H9 (cell line): ENCODE results near the gene SRSF2. TPM values are rescaled to one million over a fixed set of nuclear protein-coding genes. Genes with fewer than 3 reads are reported as not detected.

Source experiments
- DNase-seq: peaks from one replicate; pipeline ENCODE4 v3.0.0-alpha.2; 2017
- H2AFZ ChIP-seq: one replicate; pipeline ENCODE4 v1.6.1; 2013; ENCODE audit warnings: mild to moderate bottlenecking, low read length, control low read depth, moderate library complexity
- H2AK5ac ChIP-seq: 2 replicates; pipeline ENCODE4 v1.6.1; 2013; ENCODE audit warnings: low read length, control low read depth, mixed read lengths; ENCODE audit not compliant: insufficient read length
- H2BK120ac ChIP-seq: one replicate; pipeline ENCODE4 v1.6.1; 2013; ENCODE audit warnings: low read depth, mild to moderate bottlenecking, low read length, control low read depth, inconsistent platforms; ENCODE audit not compliant: poor library complexity, severe bottlenecking
- H2BK12ac ChIP-seq: 2 replicates; pipeline ENCODE4 v1.6.1; 2013; ENCODE audit warnings: low read length, control low read depth, mixed read lengths, low read depth; ENCODE audit not compliant: insufficient read length
- H2BK15ac ChIP-seq: 2 replicates; pipeline ENCODE4 v1.6.1; 2013; ENCODE audit warnings: low read depth, low read length, control low read depth
- H2BK20ac ChIP-seq: one replicate; pipeline ENCODE4 v1.6.1; 2013; ENCODE audit warnings: low read depth, mild to moderate bottlenecking, low read length, control low read depth, inconsistent platforms; ENCODE audit not compliant: poor library complexity, severe bottlenecking
- H2BK5ac ChIP-seq: 2 replicates; pipeline ENCODE4 v1.6.1; 2013; ENCODE audit warnings: low read length, control low read depth, mixed read lengths; ENCODE audit not compliant: insufficient read length
- H3K14ac ChIP-seq: 2 replicates; pipeline ENCODE4 v1.6.1; 2013; ENCODE audit warnings: low read length, control low read depth; ENCODE audit not compliant: insufficient read depth
- H3K18ac ChIP-seq: 2 replicates; pipeline ENCODE4 v1.6.1; 2013; ENCODE audit warnings: low read depth, mild to moderate bottlenecking, mixed read lengths, low read length, control low read depth; ENCODE audit not compliant: insufficient read length
- H3K23ac ChIP-seq: 2 replicates; pipeline ENCODE4 v1.6.1; 2013; ENCODE audit warnings: low read length, control low read depth, mixed read lengths, low read depth; ENCODE audit not compliant: insufficient read length
- H3K23me2 ChIP-seq: 2 replicates; pipeline ENCODE4 v1.6.1; 2013; ENCODE audit warnings: low read depth, mild to moderate bottlenecking, mixed read lengths, low read length, control low read depth; ENCODE audit not compliant: insufficient read length, poor library complexity, severe bottlenecking
- H3K27ac ChIP-seq: 2 replicates; pipeline ENCODE4 v1.5.1; 2013; ENCODE audit warnings: low read length, control low read depth, mixed read lengths, low read depth; ENCODE audit not compliant: insufficient read length
- H3K27me3 ChIP-seq: 2 replicates; pipeline ENCODE4 v1.6.1; 2013; ENCODE audit warnings: low read length, control low read depth, inconsistent platforms; ENCODE audit not compliant: insufficient read depth
- H3K4ac ChIP-seq: 2 replicates; pipeline ENCODE4 v1.6.1; 2013; ENCODE audit warnings: low read depth, mild to moderate bottlenecking, control low read depth, inconsistent platforms, low read length, moderate library complexity
- H3K4me1 ChIP-seq: 2 replicates; pipeline ENCODE4 v1.6.1; 2013; ENCODE audit warnings: low read length, control low read depth, inconsistent platforms; ENCODE audit not compliant: insufficient read depth
- H3K4me2 ChIP-seq: 2 replicates; pipeline ENCODE4 v1.6.1; 2013; ENCODE audit warnings: low read length, control low read depth, mixed read lengths; ENCODE audit not compliant: insufficient read length, insufficient read depth
- H3K56ac ChIP-seq: 2 replicates; pipeline ENCODE4 v1.6.1; 2013; ENCODE audit warnings: low read depth, mild to moderate bottlenecking, mixed read lengths, low read length, control low read depth; ENCODE audit not compliant: insufficient read length
- H3K79me1 ChIP-seq: 2 replicates; pipeline ENCODE4 v1.6.1; 2013; ENCODE audit warnings: low read depth, mild to moderate bottlenecking, moderate library complexity, low read length, control low read depth, inconsistent platforms; ENCODE audit not compliant: insufficient read depth, poor library complexity, severe bottlenecking
- H3K79me2 ChIP-seq: 2 replicates; pipeline ENCODE4 v1.6.1; 2013; ENCODE audit warnings: low read length, control low read depth, inconsistent platforms; ENCODE audit not compliant: insufficient read depth
- H3K9ac ChIP-seq: 2 replicates; pipeline ENCODE4 v1.6.1; 2013; ENCODE audit warnings: low read length, control low read depth, mixed read lengths; ENCODE audit not compliant: insufficient read length; ENCODE audit errors: extremely low read depth
- H3K9me3 ChIP-seq: one replicate; pipeline ENCODE4 v1.6.1; 2013; ENCODE audit warnings: low read depth, low read length, inconsistent platforms; ENCODE audit not compliant: control insufficient read depth
- H3T11ph ChIP-seq: one replicate; pipeline ENCODE4 v1.6.1; 2013; ENCODE audit warnings: mild to moderate bottlenecking, low read length, control low read depth, inconsistent platforms
- H4K20me1 ChIP-seq: one replicate; pipeline ENCODE4 v1.6.1; 2013; ENCODE audit not compliant: control insufficient read depth, insufficient read length, insufficient read depth
- H4K5ac ChIP-seq: 2 replicates; pipeline ENCODE4 v1.6.1; 2013; ENCODE audit warnings: low read depth, mild to moderate bottlenecking, mixed read lengths, low read length, control low read depth; ENCODE audit not compliant: insufficient read length
- H4K8ac ChIP-seq: replicated peaks from 2 replicates; pipeline ENCODE4 v1.6.1; 2013; ENCODE audit warnings: low read length, control low read depth, mixed read lengths, low read depth; ENCODE audit not compliant: insufficient read length
- H4K91ac ChIP-seq: 2 replicates; pipeline ENCODE4 v1.6.1; 2013; ENCODE audit warnings: low read depth, mild to moderate bottlenecking, moderate library complexity, mixed read lengths, low read length, control low read depth; ENCODE audit not compliant: insufficient read length
- H3K27ac Mint-ChIP-seq, 3 experiments: 2 replicates in 2 of 3; 3 replicates in 1 of 3; pipeline ENCODE4 v1.8.0; 2020 to 2021; ENCODE audit warnings: mixed read lengths in 3 of 3, mild to moderate bottlenecking in 1 of 3, moderate library complexity in 1 of 3
- H3K27me3 Mint-ChIP-seq: 2 replicates; pipeline ENCODE4 v1.8.0; 2021; ENCODE audit warnings: low read depth, mild to moderate bottlenecking, moderate library complexity, mixed read lengths
- H3K36me3 Mint-ChIP-seq, 3 experiments: 2 replicates in 2 of 3; 3 replicates in 1 of 3; pipeline ENCODE4 v1.8.0; 2020 to 2021; ENCODE audit warnings: low read depth in 3 of 3, mixed read lengths in 3 of 3; ENCODE audit not compliant: insufficient read depth in 1 of 3
- H3K4me1 Mint-ChIP-seq, 2 experiments: 2 replicates each; pipeline ENCODE4 v1.8.0; 2020; ENCODE audit warnings: mixed read lengths in 2 of 2
- H3K4me3 Mint-ChIP-seq, 2 experiments: 2 replicates in 1 of 2; 3 replicates in 1 of 2; pipeline ENCODE4 v1.8.0; 2020 to 2021; ENCODE audit warnings: mild to moderate bottlenecking in 2 of 2, mixed read lengths in 2 of 2, moderate library complexity in 1 of 2
- H3K9me3 Mint-ChIP-seq, 2 experiments: 2 replicates in 1 of 2; 3 replicates in 1 of 2; pipeline ENCODE4 v1.8.0; 2020; ENCODE audit warnings: mild to moderate bottlenecking in 2 of 2, mixed read lengths in 2 of 2, moderate library complexity in 1 of 2
- WGBS: extraction: QIAGEN DNeasy Blood & Tissue Kit; methylation state at CpG from one replicate; pipeline ENCODE4 v1.1.7; 2013; ENCODE audit warnings: missing lambda C conversion rate, low lambda C conversion rate, mixed read lengths; ENCODE audit not compliant: insufficient read length; ENCODE audit errors: extremely low coverage; 5-methylcytosine and 5-hydroxymethylcytosine counted together
- total RNA-seq: library from RNA; stranded (reverse); gene quantifications from 2 replicates; pipeline ENCODE4 v1.2.1, GENCODE V29; 2021
- TF ChIP-seq, protein P1 (sequence below): fragments of 200-600 bp; sonication (generic); conservative IDR thresholded peaks from 3 replicates; pipeline ENCODE4 v1.8.0; 2021; ENCODE audit warnings: antibody characterized with exemption, mild to moderate bottlenecking

The SRSF2 gene
- total RNA-seq, 1 experiment from 2014 or later = 578 TPM

DNA sequence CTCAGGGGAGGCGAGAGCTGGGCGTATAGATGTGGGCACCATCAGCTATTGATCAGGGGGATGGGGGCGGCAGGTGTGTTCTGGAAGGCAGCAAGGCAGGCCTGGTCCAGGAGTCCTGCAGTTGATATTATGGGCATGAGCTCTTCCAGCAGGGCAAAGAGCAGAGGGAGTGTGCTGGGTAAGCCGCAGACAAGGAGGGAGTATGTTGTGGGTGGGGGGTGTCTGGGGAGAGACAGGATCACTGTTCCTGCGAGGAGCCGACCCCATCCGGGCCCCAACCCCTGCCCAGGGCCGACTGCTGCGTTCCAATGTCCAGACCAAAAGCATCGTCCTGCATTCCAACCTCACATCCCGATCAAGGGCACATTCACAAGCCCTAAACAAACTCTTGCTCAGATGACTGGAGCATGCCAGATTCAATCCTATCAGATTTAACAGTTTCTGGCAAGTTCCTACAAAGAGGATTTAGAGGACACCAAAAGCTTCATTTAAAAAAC lies 35.6 kb downstream of the SRSF2 start:
- Histone ChIP-seq H2BK120ac (no peak overlapping the region), H3K14ac (0 out of 2 replicates have a peak overlapping the region, but pooled peaks have one; percentile 23), H3K79me1 (no peaks in the 10 kb centered on the region), H4K5ac (no peak overlapping the region), H3K4me1 (peaks cover 5% of the 10 kb centered on the region; the same call in 1 of the 2 replicates), H3K9me3 (no peaks in the 10 kb centered on the region), H3K27me3 (no peaks in the 10 kb centered on the region), H3K4me2 (no peak overlapping the region), H2BK12ac (no peak overlapping the region), H3K23ac (no peak overlapping the region), H2AFZ (no peak overlapping the region), H3K56ac (no peak overlapping the region), H3K18ac (no peak overlapping the region), H3K79me2 (no peaks in the 10 kb centered on the region), H2BK20ac (no peak overlapping the region), H3T11ph (no peak overlapping the region), H3K4ac (no peak overlapping the region), H3K27ac (no peak overlapping the region), H2AK5ac (no peak overlapping the region), H4K20me1 (no peaks in the 10 kb centered on the region), H4K8ac (no peak overlapping the region), H2BK15ac (no peak overlapping the region), H4K91ac (no peak overlapping the region), H3K9ac (no peak overlapping the region), H3K23me2 (no peaks in the 10 kb centered on the region), H2BK5ac (no peak overlapping the region)
- H3K9me3 Mint-ChIP-seq = no peaks in the 10 kb centered on the region
- peaks cover 2% of the 10 kb centered on the region for H3K27me3 Mint-ChIP-seq
- no CpG with 5 or more reads among the region's 11 CpGs for WGBS
- peak overlapping the region in 2 of 3 experiments; percentile 48 to 77; a peak in 4 of 7 replicates for H3K27ac Mint-ChIP-seq
- DNase-seq = no peak
- TF ChIP-seq, protein P1, sequence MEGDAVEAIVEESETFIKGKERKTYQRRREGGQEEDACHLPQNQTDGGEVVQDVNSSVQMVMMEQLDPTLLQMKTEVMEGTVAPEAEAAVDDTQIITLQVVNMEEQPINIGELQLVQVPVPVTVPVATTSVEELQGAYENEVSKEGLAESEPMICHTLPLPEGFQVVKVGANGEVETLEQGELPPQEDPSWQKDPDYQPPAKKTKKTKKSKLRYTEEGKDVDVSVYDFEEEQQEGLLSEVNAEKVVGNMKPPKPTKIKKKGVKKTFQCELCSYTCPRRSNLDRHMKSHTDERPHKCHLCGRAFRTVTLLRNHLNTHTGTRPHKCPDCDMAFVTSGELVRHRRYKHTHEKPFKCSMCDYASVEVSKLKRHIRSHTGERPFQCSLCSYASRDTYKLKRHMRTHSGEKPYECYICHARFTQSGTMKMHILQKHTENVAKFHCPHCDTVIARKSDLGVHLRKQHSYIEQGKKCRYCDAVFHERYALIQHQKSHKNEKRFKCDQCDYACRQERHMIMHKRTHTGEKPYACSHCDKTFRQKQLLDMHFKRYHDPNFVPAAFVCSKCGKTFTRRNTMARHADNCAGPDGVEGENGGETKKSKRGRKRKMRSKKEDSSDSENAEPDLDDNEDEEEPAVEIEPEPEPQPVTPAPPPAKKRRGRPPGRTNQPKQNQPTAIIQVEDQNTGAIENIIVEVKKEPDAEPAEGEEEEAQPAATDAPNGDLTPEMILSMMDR = no peak
- H3K4me1 Mint-ChIP-seq = peaks cover 35 to 56% of the 10 kb centered on the region in 2 experiments
- peak overlapping the region; percentile 10 to 14; a peak in 1 of 5 replicates for H3K4me3 Mint-ChIP-seq
- H3K36me3 Mint-ChIP-seq = no peaks in the 10 kb centered on the region
